A549 treated with RU486 at 1 μM for 4 hours (cell line): Measurements from ENCODE around the gene PIGB. TPM values are rescaled to one million over a fixed set of nuclear protein-coding genes. Genes with fewer than 3 reads are reported as not detected.

Experiments
- total RNA-seq: library from RNA; stranded (reverse); fragments of 200-300 nt; extraction: Qiagen RNA extraction; gene quantifications from 5 replicates; pipeline ENCODE4 v1.2.3, GENCODE V29; 2022; ENCODE audit warnings: low read depth

PIGB gene
- total RNA-seq = 5.6 to 15.9 TPM (median 13.2 TPM) in 5 replicates

DNA sequence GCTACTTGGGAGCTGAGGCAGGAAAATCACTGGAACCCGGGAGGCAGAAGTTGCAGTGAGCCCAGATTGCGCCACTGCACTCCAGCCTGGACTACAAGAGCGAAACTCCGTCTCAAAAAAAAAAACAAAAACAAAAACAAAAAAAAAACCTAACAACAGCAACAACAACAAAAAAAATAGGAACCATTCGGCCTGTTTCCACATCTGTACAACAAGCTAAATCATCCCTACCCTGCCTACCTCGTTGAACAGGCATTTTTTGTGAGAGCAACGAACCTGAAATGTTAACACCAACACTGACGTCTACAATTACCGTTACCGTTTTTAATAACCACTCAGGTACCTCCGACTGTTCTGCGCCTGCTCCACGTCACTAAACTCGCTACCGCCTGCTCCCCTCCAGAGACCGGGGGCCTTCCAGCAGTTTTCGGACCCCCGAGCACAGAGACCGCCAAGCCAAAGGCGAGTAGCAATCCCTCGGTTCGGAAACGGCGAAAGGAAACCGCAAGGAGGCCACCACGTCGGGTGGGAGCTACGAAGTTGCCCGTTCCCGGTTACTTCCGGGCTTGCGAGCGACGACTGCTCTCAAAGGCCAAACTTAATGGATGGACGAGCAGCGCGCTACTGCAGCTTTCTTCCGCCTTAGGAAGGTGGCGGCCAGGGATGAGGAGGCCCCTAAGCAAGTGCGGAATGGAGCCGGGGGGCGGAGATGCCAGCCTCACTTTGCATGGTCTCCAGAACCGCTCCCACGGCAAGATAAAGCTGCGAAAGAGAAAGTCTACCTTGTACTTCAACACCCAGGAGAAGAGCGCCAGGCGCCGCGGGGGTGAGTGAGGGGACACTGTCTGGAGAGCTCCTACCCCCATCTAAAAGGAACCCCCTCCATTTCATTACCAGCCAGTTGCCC, at the start of gene PIGB, which contains the start of gene PIGBOS1:
Gene PIGB, plus strand, starts transcription at position 635 of the 907 bp plus-strand sequence. Its CDS starts 29 bp downstream, at position 664.
Gene PIGBOS1, minus strand, starts transcription at position 536 of the 907 bp plus-strand sequence. CDS start 1,331 bp downstream, outside the sequence.

DNA sequence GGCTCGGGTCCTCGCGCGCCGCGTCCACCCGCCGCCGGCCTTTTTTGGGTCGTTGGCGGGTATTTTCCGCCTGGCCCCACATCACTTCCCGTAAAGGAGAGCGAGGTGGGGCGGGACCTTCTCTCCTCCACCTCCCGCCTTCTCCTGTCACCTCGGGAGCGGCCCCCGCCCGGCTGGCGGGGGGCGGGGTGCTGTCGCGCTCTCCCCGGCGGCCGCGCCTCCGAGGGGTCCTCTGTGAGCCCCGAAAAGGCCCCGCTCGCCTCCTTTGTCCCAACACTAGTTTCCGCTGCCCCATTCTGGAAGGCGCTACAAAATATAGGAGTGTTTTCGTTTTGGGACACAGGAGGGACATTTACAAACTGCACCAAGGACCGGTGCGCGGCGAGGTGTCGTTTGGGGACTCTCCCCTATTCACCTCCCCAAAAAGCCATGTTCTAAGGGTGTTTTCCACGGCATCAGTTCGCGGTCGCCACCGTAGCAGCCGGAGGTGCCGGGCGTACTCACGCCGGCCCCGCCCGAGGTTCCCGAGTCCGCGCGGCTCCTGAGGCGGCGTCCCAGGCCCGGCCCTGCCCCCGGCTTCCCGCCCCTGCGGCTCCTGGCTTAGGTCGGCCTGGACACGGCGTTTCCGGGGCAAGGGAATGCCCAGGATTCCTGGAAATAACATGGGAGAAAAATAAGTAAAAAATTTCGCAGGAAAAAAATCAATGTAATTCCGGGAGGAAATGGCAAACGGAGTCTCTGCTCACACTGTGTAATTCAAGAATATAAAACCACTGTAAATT, 29.1 kb upstream of the PIGB start, which contains the start of gene RAB27A:
Gene RAB27A, minus strand, starts transcription at position 68 of the 782 bp plus-strand sequence. CDS start 54,879 bp downstream, outside the sequence.

Other genes starting within 250 kb of the PIGB start
- 62.1 to 116 TPM (median 101 TPM) in 5 replicates for gene RSL24D1, start 122.3 kb upstream of the PIGB start, total RNA-seq
- gene RAB27A, start 29.4 kb upstream of the PIGB start, total RNA-seq = 7.9 to 12.1 TPM (median 10.9 TPM) in 5 replicates
- 20.8 to 33.4 TPM (median 28.2 TPM) in 5 replicates for gene PIGBOS1, start 99 bp upstream of the PIGB start, total RNA-seq
- gene CCPG1, start 89.1 kb downstream of the PIGB start, total RNA-seq = 30.6 to 40.6 TPM (median 38.8 TPM) in 5 replicates
- 1.8 to 4.8 TPM (median 4.3 TPM) in 5 replicates for gene PIERCE2, start 89.3 kb downstream of the PIGB start, total RNA-seq
- gene DNAAF4, start 189.0 kb downstream of the PIGB start, total RNA-seq = 7.6 to 9.5 TPM (median 8.0 TPM) in 5 replicates